HG03025 (cell line): ENCODE measurements around the gene PRDX3.
A peak's percentile ranks its signal among the peaks of the same experiment; 100 is the strongest.
"Not testable (repeated sequence)": the region's sequence is repeated elsewhere in the genome, so short reads cannot be mapped to it uniquely, and the experiment has no call there.

Experiments used
- ATAC-seq: cut with Tn5 transposase; IDR thresholded peaks from one replicate; pipeline ENCODE4 v1.9.1; 2021; ENCODE audit warnings: mild to moderate bottlenecking, moderate library complexity; ENCODE audit not compliant: unreplicated experiment, low FRiP score

The PRDX3 gene

DNA sequence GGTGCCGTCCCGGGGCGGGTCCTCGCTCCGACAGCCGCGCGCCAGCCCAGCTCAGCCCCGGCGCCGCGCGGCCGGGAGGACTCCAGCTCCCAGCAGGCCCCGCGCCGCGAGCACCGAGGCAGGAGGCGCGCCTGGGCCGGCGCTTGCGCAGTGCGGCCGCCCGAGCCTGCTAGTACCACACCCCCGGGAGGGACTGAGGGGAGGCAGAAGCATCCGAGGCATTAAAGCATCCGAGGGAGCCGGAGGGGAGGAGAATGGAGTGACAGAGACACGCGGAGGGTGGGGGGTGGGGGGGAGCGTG lies 28.7 kb upstream of the PRDX3 start, which contains the start of gene GRK5:
Gene GRK5, plus strand, starts transcription at position 206 of the 301 bp plus-strand sequence. CDS start 347 bp downstream, outside the sequence.
- ATAC-seq, result peak; percentile 77

DNA sequence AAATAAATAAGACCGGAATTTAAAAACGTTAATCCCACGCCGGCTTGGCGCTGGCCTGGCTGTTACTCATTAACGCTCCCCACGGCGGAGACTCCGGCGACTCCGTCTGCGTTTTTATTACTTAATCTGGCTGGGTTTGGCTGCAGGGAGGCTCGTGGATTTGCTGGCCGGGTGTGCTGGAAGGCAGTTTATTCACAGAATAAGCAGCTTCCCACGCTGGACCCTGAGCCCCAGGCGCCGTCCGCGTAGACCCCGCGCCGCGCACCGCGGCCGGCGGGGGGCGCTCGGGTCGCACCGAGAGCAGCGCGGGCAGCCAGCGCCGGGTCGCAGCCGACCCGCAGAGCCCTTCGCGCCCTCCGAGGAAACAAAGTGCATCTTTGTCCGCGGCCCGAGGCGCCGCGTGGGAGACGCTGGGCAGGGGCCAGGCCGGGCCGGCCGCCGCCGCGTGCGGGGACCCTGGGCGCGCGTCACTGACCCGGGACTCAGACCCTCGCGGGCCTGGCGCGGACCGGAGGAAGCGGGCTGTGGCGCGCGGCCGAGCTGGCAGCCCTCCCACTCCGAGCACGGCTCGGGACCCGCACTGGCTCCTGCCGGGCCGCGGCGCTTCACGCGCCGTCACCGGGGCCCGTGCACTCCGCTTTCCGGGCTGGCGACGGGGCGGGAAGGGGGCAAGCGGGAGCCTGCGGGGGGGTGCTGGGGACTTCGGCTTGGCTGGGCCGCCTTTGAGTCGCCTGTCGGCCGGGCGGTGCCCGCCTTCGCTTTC lies 28.2 kb upstream of the PRDX3 start:
- ATAC-seq, result peak; percentile 61

DNA sequence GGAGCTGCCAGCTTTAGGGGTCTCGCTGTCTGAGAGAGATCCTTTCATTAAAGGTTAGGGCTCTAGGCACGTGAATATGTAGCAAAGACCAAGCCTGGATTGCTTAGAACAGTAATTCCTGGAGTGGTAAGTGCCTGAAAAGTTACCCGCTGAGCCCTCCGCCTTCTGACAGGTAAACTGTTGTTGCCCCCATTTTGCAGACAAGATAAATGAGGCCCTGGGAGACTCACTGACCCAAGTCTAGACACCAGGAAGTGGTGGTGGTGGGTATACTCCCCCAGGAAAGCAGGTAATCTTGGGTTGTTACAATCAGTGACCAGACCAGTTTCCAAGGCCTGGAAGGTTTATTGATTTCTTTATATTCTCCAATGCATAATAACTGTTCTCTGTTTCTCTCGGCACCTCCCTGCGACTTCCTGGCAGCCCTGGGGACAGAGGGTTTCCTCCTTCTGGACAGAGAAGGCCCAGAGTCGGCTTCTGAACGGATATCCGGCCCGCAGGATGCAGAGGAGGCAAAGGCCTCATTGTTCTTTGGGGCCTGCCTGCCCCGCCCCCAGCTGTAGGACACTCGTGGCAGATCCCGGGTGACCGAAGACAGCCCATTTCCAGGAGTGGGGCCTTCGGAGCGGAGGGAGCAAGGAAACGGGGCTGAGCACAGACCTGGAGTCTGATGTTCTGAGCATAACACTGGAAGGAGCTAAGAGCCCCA lies 27.4 kb upstream of the PRDX3 start:
- no peak for ATAC-seq

DNA sequence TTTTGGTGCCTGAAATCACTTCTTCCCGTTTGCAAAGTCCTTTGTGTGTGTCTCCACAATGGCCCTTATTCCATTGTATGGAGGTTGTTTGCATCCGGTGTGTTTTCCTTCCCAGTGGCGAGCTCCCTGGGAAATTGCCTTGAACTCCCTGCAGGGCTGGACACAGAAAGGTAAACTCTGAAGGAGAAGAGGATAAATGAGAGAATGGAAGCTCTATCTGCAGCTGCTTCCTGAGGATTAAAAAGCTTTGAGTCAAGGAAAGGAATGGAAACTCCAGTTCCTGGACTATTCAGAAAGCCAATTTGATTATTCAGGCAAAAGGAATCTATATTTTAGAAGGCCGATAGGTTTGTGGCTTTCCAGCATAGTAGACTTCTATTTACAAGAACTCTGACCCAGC lies 24.4 kb upstream of the PRDX3 start:
- ATAC-seq, result no peak

DNA sequence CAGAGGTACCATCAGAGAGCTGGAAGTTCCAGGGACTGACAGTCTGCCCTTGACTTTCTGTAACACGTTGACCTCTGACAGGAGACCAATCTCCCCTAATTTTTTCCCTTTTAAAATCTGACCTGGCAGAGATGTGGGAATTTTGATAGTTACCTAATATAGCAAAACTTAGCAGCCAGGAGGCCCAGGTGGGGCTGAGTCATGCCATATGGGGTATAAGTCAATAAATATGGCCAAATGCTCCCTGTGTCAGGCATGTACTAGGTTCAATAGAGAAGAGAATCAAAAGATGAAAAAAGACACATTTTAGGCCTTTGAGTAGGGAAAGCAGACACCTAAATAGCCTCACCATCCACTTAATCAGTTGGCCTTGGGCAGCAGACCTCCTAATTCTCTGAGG lies 22.6 kb upstream of the PRDX3 start:
- no peak for ATAC-seq

DNA sequence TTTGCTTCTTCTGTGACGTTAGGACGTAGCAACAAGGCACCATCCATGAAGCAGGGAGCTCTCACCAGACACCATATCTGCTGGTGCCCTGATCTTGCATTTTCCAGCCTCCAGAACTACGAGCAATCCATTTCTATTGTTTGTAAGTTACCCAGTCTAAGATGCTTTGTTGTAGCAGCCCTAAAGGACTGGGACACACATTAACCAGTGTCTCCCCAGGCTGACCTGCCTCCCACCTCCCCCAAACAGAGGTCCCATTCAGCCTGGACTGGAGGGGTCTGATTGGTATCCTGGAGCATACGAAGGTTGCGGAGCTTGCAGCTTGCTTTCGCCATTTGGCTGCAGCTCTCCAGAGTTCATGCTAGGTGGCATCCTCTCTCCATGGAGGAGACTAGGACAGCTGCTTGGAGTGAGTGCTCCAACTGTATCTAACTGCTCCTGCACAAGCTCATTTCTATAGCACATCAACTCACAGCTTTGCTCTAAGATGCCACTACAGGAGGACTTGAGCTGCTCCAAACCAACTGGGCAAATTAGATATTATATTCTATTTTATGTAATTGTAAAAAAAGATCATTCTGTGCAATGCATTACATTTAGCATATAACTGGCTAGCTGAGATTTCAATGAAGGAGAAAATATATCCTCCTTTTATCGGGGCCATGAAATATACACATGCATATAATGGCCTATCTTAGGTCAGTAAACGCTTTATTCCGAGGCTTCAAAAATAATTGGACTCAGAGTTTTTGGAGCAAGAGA lies 20.8 kb upstream of the PRDX3 start:
- ATAC-seq, result no peak

DNA sequence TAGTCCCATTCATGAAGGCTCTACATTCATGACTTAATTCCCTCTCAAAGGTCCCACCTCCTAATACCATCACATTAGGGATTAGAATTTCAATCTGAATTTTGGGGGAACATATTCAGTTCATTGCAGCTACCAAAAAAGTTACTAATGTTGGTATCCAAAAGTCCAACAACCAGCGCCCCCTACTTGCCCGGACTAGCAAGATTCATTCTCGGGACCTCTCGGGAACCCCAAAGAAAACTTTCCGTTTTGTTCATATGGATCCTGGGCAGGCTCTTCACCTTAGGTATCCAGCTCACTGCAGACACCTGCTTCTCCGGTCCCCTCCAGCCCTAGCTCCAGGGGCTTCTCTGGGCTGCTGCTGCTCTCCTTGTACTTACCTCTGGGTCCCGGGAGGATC lies 19.8 kb upstream of the PRDX3 start:
- no peak for ATAC-seq

DNA sequence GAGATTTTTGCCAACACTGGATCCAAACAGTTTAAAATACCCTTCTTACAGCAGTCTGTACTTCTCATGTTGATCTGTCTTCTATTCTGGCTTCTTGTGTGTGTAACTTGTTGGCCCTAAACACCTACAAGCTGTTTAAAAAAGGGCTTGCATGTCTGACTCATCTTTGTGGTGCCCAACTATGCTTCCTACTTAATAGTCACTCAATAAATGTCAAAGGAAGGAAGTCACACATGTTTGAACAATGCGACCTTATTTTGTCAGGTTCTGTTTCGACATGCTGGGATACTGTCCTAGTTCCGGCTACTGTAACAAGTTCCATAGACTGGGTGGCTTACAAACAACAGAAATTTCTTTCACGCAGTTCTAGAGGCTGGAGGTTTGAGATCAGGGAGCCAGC lies 19.3 kb upstream of the PRDX3 start:
- ATAC-seq, result no peak

DNA sequence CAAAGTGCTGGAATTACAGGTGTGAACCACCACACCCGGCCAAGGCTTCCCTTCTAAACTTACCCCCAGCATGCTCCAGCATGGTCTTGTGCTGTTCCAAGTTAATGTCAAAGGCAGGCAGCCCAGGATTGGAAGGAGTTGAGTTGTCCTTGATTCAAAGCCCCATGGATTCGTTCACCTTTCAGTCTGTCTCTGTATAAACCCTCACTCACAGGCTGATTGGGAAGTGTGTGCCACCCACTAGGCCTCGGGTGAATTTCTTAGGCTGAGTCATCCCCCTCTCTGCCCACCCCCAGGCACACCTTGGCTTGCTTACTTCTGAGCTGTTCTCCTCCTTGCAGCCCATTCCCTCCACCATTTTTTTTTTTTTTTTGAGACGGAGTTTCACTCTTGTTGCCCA lies 13.3 kb upstream of the PRDX3 start:
- ATAC-seq, result no peak

DNA sequence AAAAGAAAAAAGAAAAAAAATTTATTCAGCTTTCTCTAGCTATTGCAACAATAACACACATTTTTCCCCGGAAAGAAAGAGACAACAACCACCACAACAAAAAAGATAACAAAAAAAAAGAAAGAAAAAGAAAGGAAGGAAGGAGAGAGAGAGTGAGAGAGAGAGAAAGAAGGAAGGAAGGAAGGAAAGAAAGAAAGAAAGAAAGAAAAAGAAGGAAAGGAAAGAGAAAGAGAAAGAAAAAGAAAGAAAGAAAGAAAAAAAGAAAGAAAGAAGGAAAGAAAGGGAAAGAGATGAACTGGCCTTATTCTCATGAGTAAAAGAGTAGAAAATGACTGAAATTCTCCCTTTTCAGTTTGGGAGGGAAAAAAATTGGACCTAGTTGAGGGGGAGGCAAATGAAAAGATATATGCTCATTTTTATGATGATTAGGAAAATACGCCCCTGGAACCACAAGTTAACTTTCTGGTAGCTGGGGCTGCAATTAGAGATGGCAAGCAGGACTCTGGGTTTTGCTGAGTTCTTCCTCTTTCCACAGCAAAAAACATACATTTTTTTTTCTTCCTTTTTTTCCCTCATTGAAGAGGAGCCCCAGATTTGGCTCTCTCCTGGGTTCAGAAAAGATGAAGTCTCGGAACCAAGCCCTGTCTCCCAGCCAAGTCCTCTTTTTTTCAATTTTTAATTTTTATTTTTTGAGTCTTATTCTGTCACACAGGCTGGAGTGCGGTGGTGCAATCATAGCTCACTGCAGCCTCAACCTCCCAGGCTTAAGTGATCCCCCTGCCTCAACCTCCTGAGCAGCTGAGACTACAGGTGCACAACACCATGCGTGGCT lies 12.6 kb upstream of the PRDX3 start:
- ATAC-seq, result no peak

DNA sequence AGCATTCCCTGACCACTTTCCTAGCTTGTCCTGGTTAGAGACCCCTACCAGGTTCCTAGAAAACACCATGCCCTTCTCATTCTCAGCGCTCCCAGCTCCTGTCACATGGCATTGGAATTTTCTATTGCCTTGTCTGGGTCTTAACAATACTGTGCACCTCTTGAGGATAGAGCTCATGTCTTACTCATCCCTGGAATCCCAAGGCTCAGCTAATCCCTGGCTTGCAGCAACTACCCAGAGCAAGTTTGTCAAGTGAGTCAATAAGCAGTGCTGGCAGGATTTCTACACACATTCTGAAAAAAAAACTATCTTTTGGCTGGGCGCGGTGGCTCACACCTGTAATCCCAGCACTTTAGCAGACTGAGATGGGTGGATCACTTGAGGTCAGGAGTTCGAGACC lies 11.7 kb upstream of the PRDX3 start:
- ATAC-seq, result no peak

DNA sequence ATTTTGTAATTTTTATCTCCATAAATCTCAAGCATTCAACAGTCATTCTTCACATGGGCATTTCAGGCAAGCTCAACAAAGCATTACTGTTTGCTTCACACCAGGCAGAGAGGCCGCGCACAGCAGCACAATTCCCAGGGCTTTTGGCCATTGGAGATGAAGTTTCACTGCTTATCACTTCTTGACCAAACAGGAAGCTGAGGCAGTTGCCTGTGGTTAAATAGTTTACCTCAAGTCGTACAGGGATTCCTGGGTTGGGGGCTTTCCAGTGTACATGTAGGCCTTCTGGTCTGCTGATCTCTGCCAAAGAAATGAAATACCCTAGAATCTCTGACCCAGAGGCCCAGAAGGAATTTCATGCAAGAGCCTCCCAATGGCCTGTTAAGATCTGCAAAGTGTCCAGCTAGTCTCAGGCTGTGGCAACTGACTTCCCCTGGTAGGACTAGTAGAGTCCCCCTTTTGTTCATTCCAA lies 11.2 kb upstream of the PRDX3 start:
- no peak for ATAC-seq

DNA sequence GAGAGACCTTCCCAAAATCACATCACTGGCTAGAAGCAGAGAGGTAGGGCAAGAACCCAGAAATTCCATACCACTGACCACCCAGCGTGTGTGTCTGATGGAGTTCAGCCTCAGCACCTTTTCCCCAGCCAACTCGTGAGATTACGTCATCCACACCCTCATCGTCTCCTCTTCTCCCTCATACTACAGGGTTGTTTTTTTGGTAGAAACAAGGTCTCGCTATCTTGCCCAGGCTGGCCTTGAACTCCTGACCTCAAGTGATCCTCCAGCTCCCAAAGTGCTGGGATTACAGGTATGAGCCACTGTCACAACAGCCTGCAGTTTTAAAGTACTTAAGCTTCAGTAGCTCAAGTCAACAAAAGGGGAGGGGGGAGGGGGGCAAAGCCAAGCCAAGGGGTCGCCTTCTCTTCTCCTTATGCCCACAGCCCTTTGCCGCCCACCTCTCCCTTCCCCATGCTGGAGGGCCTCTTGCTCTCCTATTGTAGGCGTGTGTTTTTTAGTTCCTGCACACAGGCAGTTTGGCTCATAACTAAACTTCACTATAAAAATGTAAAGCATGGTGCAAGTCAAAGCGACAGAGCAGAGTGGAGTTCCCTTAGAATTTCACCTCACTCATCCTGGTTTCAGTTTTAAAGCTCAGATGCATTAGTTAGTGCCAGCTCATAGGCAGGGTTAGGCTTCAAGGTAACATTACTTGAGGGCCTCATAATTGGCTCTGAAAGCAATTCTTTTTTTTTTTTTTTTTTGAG lies 5.2 kb upstream of the PRDX3 start:
- ATAC-seq, result no peak

DNA sequence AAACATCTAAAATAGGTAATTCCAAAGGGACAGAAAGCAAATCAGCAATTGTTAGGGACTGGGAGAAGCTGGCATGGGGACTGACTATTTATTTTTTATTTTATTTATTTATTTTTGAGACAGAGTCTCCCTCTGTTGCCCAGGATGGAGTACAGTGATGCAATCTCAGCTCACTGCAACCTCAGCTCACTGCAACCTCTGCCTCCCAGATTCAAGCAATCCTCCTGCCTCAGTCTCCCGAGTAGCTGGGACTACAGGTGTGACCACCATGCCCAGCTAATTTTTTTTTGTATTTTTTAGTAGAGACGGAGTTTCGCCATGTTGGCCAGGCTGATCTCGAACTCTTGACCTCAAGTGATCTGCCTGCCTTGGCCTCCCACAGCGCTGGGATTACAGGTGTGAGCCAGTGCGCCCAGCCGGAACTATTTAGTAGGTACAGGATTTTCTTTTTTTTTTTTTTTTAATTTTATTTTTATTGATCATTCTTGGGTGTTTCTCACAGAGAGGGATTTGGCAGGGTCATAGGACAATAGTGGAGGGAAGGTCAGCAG lies 2.3 kb upstream of the PRDX3 start:
- not testable (repeated sequence) for ATAC-seq

DNA sequence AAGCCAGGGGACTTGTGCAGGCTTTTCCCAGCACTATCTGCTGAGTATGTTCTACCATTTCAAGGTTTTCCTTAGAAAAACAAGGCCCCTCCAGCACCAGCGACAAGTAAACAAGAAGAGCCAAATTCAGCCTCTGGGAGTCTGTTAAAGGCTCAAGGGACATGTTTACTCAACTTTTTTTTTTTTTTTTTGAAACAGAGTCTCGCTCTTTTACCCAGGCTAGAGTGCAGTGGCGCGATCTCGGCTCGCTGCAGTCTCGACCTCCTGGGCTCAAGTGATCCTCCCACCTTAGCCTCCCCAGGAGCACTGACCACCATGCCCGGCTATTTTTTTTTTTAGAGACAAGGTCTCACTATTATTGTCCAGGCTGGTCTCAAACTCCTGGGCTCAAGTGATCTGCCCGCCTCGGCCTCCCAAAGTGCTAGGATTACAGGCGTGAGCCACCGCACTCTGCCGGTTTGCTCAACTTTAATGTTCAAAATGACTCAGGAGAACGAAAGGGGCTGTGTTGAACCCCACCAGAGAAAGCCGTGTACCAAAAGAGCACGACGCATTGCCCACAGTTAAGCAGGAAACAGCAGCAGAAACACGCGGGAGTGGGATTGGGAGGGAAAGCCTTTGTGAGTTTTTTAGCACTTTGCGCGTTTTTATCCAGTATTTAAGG lies 772 bp downstream of the PRDX3 start:
- peak; percentile 34 for ATAC-seq

DNA sequence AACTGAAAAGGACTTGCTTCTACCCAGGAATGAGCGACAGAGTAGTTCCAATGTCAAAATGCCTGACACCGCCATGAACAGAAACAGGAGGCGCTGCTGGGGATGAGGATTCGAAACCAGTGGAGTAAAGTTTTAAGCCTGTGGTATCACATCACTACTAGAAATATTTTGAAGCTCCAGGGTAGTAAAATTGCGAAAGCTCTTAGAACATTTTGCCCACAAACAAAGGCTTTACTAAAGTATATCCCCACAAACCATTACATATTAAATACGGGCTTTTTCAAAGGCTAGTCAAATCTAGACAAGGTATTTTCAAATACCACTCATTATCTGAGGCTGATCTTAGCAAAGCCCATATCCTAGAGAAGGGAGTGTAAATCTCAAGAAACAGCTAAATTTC lies 2.4 kb downstream of the PRDX3 start:
- ATAC-seq, result no peak

DNA sequence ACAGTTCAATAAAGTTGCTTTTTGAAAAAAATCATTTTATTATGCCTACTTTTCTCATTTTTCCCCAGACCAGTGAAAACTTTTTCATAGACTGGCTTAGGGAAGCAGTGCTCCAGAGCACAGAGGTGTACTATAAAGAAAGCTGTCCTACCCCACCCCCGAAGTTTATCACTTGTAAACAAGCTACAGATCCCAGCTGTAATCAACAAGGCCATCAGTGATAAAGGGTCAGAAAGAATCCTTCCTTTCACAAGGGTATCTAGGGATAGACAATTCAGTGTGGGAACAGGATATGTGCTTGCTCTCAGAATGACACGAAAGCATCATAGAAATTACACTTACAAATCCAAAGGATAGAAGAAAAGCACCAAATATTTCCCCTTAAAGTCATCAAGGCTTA lies 4.5 kb downstream of the PRDX3 start:
- no peak for ATAC-seq

DNA sequence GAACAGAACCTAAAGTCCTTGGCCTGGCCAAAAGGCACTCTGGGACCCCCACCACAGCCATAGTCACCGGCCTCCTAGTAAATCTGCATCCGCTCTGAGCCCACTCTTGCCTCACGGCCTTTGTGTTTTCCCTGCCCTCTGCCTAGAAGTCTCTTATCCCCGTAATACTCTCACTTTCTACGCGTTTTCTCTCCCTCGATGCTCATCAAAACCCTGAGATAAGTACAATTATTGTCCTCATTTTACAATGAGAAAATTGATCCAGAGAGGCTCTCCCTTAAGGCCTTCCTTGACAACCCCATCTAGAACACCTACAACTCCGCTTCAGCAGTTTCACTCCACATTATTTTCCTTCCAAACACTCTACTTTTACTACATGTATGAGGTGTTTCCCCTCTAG lies 11.6 kb downstream of the PRDX3 start:
- ATAC-seq, result no peak

DNA sequence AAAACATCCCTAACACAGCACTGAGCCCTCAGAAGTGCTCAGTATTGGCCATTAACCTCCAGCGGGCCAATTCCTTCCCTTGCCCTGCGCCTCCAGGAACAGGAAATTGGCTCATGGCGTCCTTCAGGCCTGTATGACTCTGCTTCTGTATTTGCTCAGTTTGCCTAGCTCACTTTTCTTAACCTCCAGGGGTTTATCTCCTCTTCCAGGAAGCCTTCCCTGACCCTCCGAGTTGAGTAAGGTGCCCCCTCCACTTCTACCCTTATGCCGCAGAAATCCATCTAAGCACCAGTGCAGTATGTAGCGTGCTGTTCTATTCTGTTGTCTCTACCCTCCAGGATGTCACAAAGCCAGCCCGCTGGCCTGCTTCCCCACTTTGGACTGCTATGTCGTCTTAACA lies 12.0 kb downstream of the PRDX3 start:
- no peak for ATAC-seq
